ENCODE data around the gene ABLIM2. TPM values are rescaled to one million over a fixed set of nuclear protein-coding genes. Genes with fewer than 3 reads are reported as not detected.

ABLIM2 gene
- total and polyA plus RNA-seq, 2 of the 4 experiments (the other 2 are of a cell fraction), result under 0.01 to 0.10 TPM

DNA sequence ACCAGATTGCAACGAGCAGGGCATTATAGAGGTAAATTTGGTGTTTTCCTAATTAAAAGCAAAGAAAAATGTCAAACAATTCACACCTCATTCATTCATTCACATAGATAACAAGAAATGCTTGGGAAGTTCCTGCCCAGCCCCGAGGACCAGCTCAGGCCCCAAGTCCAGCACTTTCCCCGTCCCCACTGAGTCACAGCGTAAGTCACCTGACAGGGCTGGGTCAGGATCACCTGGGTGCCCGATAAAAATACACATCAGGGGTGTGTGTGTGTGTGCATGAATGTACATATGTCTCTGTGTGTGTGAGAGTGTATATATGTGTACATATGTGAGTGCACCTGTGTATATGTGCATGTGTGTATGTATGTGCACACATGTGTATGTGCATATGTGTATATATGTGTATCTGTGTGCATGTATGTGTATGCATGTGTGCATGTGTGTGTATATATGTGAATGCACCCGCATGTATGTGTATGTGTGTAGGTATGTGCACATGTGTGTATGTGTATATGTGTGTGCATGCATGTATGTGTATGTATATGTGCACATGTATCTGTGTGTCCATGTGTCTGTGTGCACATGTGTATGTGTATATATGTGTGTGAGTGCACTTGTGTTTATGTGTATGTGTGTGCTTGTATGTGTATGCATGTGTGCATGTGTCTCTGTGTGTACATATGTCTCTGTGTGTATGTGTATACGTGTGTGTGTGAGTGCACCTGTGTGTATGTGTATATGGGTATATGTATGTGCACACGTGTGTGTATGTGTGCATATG lies 21.9 kb upstream of the ABLIM2 start:
- Histone ChIP-seq H3K9ac (ENCODE audit: low read depth, low read length) (no peak overlapping the region), H3K27ac (ENCODE audit: insufficient read depth, low read length) (no peak overlapping the region), H3K27me3 (ENCODE audit: control insufficient read depth, insufficient read depth, low read length) (peaks cover 15% of the 10 kb centered on the region; the same call in 1 of the 2 replicates), H4K20me1 (ENCODE audit: insufficient read depth, low read length) (peaks cover 6% of the 10 kb centered on the region; the same call in 1 of the 2 replicates), H3K9me3 (ENCODE audit: control insufficient read depth, insufficient read depth, low read length) (no peaks in the 10 kb centered on the region), H3K23ac (ENCODE audit: low read depth, low read length) (no peak overlapping the region), H2BK20ac (ENCODE audit: low read depth, low read length) (no peak overlapping the region), H3K56ac (ENCODE audit: extremely low read depth, insufficient read depth, low read length) (no peak overlapping the region), H2BK15ac (ENCODE audit: low read depth, low read length) (no peak overlapping the region), H3K9me1 (ENCODE audit: insufficient read depth, low read length) (peaks cover 16% of the 10 kb centered on the region), H4K5ac (ENCODE audit: low read depth, low read length) (no peak overlapping the region), H3K4me2 (ENCODE audit: low read depth, low read length) (no peak overlapping the region), H4K91ac (ENCODE audit: insufficient read depth, low read depth, low read length) (no peak overlapping the region), H3K4me3 (ENCODE audit: insufficient read depth, low read depth, low read length) (no peak overlapping the region), H2BK5ac (ENCODE audit: low read depth, low read length, poor library complexity, severe bottlenecking) (no peak overlapping the region), H2AK5ac (ENCODE audit: low read depth, low read length) (no peak overlapping the region), H3K79me1 (ENCODE audit: low read depth in 1 of 2, low read length in 2 of 2) (no peaks in the 10 kb centered on the region), H3K4me1 (ENCODE audit: control insufficient read depth, insufficient read depth, low read length) (peaks cover 8% of the 10 kb centered on the region), H3K36me3 (ENCODE audit: control insufficient read depth, insufficient read depth, low read length) (no peaks in the 10 kb centered on the region), H3K4ac (ENCODE audit: low read depth, low read length) (no peak overlapping the region), H2AFZ (replicated peaks; ENCODE audit: low read length, poor library complexity) (no peak overlapping the region), H3K14ac (replicated peaks; ENCODE audit: low read depth, low read length) (no peak overlapping the region), H3K18ac (ENCODE audit: low read depth, low read length) (no peak overlapping the region), H2AK9ac (replicated peaks; ENCODE audit: low read depth, low read length, poor library complexity) (no peak overlapping the region), H4K8ac (ENCODE audit: low read depth in 2 of 2, low read length in 2 of 2) (no peak overlapping the region), H2BK120ac (ENCODE audit: low read depth, low read length) (no peak overlapping the region)
- TF ChIP-seq MAFK (IDR thresholded peaks at IDR 0.05; ENCODE audit: low read depth, low read length) (no peak), MXI1 (IDR thresholded peaks at IDR 0.05; ENCODE audit: borderline replicate concordance, low read depth, low read length) (no peak), CEBPB (IDR thresholded peaks at IDR 0.05; ENCODE audit: low read depth, low read length) (no peak), POLR2A (IDR thresholded peaks at IDR 0.05; ENCODE audit: low read depth, low read length) (no peak), RFX5 (IDR thresholded peaks at IDR 0.05; ENCODE audit: low read depth, low read length) (no peak), FOS (IDR thresholded peaks at IDR 0.05; ENCODE audit: low read depth, low read length) (no peak), ELK1 (IDR thresholded peaks at IDR 0.05; ENCODE audit: borderline replicate concordance, low read depth, low read length) (no peak)
- TF ChIP-seq, protein P1, sequence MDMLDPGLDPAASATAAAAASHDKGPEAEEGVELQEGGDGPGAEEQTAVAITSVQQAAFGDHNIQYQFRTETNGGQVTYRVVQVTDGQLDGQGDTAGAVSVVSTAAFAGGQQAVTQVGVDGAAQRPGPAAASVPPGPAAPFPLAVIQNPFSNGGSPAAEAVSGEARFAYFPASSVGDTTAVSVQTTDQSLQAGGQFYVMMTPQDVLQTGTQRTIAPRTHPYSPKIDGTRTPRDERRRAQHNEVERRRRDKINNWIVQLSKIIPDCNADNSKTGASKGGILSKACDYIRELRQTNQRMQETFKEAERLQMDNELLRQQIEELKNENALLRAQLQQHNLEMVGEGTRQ (IDR thresholded peaks at IDR 0.05; ENCODE audit: low read depth, low read length), result no peak
- in situ Hi-C loops (cut with MboI; ENCODE audit: low sequenced_read_pairs), result no loop called here
- 87% methylated on average over 3 of the region's 8 CpGs; no CpG with 5 or more reads in 1 of the 2 experiments for WGBS, 2 experiments (ENCODE audit: extremely low coverage in 2 of 2, insufficient read length in 1 of 2)
- no TSS peak for BruUV-seq (replicated peaks)
- intact Hi-C loops (cut with micrococcal nuclease), result no loop called here
- POLR2A ChIA-PET (ENCODE audit: unreplicated experiment), result no interaction called here
- dilution Hi-C loops (cut with HindIII; ENCODE audit: low sequenced_read_pairs, unreplicated experiment), result no loop called here
- ATAC-seq (ENCODE audit: low read depth) (no peak), DNase-seq (no peak)
- CTCF ChIA-PET, result no interaction called here
